Measurements from ENCODE around the gene CHST1.

GRCh38 chr11:45661439-45662055 lies 3.9 kb downstream of the CHST1 start:
- no peak for TF ChIP-seq CTCF (IDR thresholded peaks at IDR 0.05)
- no peak for TF ChIP-seq ZNF302 (CRISPR knock-in tag; IDR thresholded peaks at IDR 0.05)
- TF ChIP-seq RAD21 (conservative IDR thresholded peaks at IDR 0.05 in 1 of 2, IDR thresholded peaks at IDR 0.05 in 1 of 2) = no peak
